ENCODE data around the gene WFDC1.
"Not testable (repeated sequence)": the region's sequence is repeated elsewhere in the genome, so short reads cannot be mapped to it uniquely, and the experiment has no call there.

The WFDC1 gene

DNA sequence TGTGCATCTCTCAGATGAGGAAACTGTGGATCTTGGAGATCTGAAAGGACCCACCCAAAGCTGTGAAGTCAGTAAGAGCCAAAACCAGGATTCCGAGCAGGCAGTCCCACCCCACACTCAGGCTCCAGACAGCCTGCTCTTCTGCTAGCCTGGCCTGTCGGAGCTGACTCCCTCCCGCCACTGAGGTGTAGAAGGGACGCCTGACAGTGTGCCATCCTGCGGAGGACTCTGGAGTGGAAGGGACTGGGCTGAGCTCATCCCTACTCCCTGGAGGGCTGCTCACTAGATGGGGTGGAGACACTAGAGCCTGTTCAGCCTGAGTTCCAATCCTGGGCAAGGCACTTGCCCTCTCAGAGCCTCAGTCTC, 36.0 kb downstream of the WFDC1 start:
- no peak for DNase-seq

DNA sequence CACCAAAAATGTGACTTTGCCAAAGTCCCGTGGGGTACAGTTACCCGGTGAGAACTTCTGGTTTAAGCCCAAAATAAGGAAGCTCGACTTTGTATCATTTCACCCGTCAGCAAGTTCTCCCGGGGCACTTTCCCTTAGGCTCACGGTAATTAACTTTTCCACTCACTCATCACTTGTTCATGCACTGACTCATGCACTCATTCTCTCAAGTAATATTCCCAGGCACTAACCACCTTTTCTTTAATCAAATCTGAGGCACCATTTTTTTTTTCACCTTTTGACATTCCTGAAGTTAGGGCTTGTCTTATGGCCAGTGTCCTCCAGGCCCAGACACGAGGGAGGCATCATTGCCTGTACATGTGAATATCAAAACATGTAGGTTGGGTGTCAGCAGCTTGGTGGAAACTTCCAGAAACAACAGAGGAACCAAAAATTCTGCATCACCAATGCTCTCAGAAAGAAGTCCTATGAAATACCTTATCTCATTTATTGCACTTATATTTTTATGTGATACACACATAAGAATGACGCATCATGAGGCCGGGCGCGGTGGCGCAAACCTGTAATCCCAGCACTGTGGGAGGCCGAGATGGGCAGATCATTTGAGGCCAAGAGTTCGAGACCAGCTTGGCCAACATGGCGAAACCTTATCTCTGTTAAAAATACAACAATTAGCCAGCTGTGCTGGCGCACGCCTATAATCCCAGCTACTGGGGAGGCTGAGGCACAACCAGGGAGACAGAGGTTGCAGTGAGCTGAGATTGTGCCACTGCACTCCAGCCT, 37.5 kb downstream of the WFDC1 start:
- no peak for DNase-seq

GRCh38 chr16:84332975-84333684, 38.5 kb downstream of the WFDC1 start:
- DNase-seq = no peak

- no peak for DNase-seq
Measured at GRCh38 chr16:84334058-84334457, 39.4 kb downstream of the WFDC1 start.

DNA sequence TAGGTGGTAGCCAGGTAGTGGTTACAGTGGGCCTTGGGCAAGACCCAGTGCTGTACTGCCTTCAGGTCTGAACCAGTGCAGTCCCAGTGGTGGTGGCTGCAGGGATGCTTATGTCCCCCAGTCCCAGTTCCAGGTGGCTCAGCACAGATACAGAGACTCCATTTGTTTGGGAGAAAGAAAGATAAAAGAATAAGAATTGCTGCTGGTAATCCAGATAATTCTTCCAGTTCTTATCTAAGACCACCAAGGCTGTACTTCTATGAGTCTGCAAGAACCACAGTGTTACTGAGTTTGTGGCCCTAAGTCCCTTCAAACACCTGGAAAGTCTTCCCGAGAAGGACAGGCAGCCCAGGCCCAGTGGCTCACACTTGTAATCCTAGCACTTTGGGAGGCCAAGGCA, 39.8 kb downstream of the WFDC1 start:
- DNase-seq = no peak

DNA sequence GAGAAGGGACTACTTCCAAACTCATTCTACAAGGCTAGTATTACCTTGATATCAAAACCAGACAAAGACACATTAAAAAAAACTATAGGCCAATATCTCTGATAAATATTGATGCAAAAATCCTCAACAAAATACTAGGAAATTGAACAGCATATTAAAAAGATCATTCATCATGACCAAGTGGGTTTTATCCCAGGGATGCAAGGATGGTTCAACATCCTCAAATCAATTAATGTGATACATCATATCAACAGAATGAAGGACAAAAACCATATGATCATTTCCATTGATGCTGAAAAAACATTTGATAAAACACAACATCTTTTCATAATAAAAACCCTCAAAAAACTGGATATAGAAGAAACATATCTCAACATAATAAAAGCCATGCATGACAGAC, 42.6 kb downstream of the WFDC1 start:
- not testable (repeated sequence) for DNase-seq

DNA sequence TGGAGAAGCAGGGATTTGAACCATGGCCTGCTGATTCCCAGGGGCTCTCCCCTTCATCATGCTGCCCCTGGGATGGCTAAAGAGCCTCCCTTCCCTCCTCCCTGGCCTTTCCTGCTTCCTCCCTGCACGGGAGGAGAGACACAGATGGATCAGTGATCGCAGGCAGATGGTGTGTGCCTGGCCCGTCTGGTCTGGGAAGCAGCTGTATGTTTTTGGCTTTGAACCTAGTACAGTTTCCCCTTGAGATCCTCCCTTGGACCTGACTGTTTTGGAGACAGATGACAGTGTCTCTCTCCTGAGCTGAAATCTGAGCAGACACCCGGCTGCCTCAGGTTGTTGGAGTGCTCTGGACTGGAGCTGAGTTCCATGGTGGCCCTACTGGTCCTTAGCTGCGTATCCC, 44.6 kb downstream of the WFDC1 start:
- DNase-seq = no peak

DNA sequence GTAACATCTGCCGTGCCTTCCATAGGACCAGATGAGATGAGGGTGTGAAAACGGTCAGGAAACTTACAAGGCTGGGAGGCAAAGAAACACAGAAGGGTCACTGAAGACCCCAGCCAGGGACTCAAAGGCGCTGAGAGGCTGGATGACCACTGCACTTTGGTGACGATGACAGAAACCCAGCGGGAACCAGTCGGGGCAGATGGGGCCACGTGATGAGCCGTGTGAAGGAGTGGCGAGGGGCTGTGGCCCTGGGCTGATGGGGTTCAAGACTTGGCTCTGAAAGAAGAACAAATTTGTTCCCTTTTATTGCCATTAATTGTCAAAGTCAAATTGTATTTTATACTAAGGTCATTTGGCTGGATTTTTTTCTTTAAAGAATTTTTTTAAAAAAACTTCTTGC, 45.1 kb downstream of the WFDC1 start:
- DNase-seq = no peak

GRCh38 chr16:84340325-84341040, 45.8 kb downstream of the WFDC1 start:
- no peak for DNase-seq

- DNase-seq = no peak
Measured at GRCh38 chr16:84341528-84342295, 47.0 kb downstream of the WFDC1 start.

DNA sequence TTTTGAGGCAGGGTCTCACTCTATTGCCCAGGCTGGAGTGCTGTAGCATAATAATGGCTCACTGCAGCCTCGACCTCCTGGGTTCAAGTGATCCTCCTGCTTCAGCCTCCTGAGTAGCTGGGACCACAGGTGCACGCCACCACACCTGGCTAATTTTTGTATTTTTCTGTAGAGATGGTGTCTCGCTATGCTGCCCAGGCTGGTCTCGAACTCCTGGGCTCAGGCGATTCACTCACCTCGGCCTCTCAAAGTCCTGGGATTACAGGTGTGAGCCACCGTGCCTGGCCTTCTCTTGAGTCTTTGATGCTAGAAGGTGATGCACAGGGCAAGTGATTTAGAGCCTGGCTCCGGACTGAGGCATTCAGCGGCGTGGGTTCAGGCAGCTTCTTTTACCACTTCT, 49.1 kb downstream of the WFDC1 start:
- not testable (repeated sequence) for DNase-seq

GRCh38 chr16:84344781-84345180, 50.1 kb downstream of the WFDC1 start:
- no peak for DNase-seq

- no peak for DNase-seq
Measured at GRCh38 chr16:84347161-84347560, 52.5 kb downstream of the WFDC1 start.

GRCh38 chr16:84348386-84348888, 53.8 kb downstream of the WFDC1 start:
- no peak for DNase-seq

DNA sequence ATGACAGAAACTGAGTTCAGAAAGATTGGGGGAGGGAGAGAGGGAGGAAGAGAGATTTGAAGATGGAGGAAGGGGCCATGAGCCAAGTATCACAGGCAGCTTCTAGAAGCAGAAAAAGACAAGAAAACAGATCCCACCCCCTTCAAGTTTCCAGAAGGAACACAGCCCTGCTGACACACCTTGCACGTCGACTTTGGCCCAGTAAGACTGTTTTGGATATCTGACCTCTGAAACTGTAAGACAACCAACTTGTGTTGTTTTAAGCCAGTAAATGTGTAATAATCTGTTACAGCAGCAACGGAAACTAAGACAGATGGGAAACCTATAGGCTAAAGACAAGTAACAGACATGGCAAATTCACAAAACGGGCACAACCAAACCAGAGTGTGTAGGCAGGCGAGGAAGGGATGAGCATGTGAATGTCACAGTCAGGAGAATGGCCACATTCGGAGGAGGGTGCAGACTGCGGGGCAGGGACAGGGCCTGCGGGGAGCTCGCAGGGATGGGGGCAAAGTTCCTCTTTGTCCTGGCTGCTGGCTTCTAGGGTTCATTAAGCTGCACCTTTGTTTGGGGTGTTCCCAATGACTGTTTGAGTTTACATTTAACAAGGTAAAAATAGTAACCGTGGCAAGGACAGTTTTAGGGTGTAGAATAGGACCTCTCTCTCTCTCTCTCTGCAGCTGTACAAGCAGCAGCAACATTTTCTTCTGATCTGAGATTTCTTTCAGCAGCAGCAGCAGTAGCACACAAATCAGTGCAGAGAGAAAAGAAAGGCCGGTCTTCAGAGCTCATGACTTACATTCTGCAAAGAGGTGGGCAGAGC, 55.4 kb downstream of the WFDC1 start:
- no peak for DNase-seq

GRCh38 chr16:84350685-84351400, 56.2 kb downstream of the WFDC1 start:
- no peak for DNase-seq

DNA sequence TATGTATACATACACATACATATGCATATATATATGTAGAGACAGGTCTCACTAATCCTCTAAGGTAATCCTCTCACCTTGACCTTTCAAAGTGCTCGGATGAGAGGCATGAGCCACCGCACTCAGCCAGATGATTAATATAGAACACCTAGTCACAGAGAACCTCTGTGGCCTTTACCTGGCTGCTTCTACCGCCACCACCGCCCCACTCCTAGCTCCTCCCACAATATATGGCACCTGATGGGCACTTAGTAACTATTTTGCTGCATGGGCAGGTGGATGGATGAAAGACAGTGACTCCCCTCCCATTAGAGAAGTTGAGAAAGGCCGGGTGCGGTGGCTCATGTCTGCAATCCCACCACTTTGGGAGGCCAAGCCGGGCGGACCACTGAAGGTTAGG, 57.0 kb downstream of the WFDC1 start:
- DNase-seq = no peak

GRCh38 chr16:84354306-84354705, 59.6 kb downstream of the WFDC1 start:
- DNase-seq = no peak

- DNase-seq = no peak
Measured at GRCh38 chr16:84355149-84355548, 60.5 kb downstream of the WFDC1 start.

DNA sequence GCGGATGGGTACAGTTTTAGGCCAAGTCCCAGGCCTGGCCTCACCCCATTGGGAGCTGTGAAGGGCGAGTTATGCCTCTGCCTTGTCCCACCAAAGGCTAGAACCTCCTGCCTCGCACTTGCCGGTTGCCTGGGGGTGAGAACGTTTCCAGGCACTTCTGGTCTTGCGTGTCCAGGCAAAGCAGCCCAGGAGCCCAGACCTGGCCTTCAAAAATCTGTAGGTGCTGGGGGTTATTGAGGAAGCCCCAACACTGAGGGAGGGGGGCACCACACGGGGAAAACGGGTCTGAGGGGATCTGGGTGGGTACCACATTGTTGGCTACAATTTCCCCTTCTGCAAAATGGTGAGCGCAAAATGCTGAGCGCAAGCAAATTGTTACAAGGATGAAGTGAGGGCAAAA, 61.5 kb downstream of the WFDC1 start:
- no peak for DNase-seq

- DNase-seq = no peak
Measured at GRCh38 chr16:84356591-84357116, 62.0 kb downstream of the WFDC1 start.

All from CD4-positive, alpha-beta T cell treated with Interleukin-6 for 4 hours (primary cell).